COLO668 (cell line): Measurements from ENCODE around the gene GPC6.

Experiments
- DNase-seq: peaks from one replicate; lab custom pipeline; 2025; ENCODE audit not compliant: unreplicated experiment; lab: John Stamatoyannopoulos, UW

Gene GPC6

GRCh38 chr13:93558637-93559036, 332.0 kb downstream of the GPC6 start:
- DNase-seq: no peak

GRCh38 chr13:93559718-93560117, 333.1 kb downstream of the GPC6 start:
- peak; percentile 71 for DNase-seq

DNA sequence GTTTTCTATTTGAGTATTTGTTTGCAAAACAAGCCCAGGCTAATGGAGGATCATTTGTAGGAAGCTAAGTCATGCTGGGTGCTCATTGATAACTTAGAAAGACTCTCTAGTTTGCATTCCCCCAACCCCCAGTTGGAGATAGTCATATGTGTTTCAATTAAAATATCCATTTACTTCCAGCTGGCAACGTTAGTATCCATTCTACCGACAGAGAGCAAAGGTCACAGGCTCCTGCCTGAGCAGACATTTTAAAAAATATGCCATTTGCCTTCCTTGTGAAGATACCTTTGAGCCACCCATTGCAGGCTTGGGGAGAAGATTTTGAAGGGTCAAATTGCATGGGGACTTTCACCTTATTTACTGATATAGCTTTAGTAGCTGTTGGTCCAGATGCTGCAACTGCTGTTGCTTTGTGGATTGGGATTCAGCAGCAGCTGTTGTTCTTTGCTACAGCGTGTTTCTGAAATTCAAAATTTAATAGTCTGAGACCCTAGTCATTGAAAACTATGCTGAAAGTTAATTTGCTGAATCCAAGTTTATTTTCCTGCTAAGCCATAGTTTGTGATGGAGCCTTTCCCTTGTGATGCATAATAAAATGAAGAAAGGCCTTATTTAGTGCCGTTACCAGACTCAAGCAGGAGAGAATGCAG, 335.1 kb downstream of the GPC6 start:
- peak; percentile 37 for DNase-seq

GRCh38 chr13:93562676-93563075, 336.1 kb downstream of the GPC6 start:
- no peak for DNase-seq

- DNase-seq: no peak
Observed at GRCh38 chr13:93577105-93577504, 350.5 kb downstream of the GPC6 start.

GRCh38 chr13:93589788-93590187, 363.2 kb downstream of the GPC6 start:
- DNase-seq: no peak

DNA sequence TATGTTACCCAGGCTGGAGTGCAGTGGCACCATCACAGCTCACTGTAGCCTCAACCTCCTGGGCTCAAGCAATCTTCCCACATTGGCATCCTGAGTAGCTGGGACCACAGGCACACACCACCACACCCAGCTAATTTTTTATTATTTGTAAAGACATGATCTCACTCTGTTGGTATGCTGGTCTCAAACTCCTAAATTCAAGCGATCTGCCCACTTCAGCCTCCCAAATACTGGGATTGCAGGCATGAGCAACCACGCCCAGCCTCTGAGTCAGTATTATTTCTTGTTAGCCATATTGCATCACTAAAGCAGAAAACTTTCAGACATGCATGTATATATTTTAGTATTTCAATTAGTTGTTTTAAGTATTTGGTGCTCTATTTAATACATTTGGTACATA, 376.4 kb downstream of the GPC6 start:
- DNase-seq: no peak

- DNase-seq: no peak
Observed at GRCh38 chr13:93614776-93615175, 388.2 kb downstream of the GPC6 start.

DNA sequence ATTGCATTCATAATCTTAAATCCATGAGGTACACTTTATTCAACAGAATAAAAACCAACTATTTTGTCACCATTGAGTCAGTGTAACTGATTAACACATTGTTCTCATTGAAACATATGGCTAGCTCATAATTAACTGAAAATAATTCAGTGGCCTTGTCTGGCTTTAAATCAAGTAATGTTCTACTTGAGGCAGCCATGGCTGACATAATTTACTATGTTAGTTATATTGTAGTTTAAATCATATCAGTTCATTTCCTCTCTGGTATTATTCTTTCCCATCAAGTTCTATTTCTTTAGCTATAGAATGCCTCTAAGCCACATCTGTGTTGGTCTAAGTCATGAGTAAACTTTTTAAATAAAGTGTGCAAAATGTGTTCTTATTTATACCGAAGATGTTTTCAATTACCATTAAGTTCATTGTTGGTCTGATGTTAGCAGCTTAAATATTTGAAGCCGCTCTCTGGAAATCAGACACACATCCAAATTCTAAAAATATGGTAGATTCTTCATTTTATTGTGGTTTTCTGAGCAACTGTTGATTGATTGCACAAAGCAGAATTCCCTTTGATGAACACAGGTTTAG, 393.7 kb downstream of the GPC6 start:
- DNase-seq: no peak

GRCh38 chr13:93621051-93621450, 394.4 kb downstream of the GPC6 start:
- no peak for DNase-seq

- DNase-seq: no peak
Observed at GRCh38 chr13:93621966-93622365, 395.4 kb downstream of the GPC6 start.

DNA sequence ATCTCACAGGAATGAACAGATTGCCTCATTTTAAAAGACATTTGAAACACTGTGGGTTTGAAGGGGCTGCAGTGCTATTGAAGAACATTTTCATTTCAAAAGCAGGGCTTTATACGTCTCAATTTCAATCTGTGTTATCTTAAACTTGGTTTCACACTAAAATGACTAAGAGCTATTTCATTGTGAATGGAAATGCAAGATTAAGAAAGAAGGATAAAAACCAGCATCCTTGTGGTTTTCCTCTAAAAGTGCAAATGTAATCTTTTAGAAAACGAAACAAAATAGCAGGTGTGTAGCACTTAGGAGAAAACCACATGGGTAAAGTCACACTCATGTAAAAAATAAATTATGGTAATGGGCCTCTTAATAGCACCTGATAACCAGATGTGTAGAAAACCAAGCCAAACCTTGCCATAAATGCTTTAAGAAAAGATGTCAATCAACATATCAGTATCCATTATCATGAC, 397.7 kb downstream of the GPC6 start:
- DNase-seq: no peak

DNA sequence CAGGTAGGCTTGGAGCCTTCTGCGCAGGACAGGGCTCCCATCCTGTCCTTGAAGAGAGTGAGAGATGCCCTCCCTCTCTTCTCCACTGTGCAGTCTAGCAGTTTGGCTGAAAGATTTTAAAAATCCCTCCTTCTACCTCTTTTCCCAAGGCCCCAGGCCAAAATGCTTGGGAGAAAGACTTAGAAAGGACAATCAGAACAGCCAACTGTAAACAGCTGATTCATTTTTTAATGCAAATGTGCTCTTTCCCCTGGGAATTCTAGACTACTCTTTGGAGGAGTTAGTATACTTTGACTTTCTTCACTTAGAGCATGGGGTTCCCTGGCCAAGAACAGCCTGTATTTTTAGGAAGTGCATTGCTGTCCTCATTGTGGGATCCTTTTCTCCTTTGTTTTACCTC, 398.9 kb downstream of the GPC6 start:
- no peak for DNase-seq

DNA sequence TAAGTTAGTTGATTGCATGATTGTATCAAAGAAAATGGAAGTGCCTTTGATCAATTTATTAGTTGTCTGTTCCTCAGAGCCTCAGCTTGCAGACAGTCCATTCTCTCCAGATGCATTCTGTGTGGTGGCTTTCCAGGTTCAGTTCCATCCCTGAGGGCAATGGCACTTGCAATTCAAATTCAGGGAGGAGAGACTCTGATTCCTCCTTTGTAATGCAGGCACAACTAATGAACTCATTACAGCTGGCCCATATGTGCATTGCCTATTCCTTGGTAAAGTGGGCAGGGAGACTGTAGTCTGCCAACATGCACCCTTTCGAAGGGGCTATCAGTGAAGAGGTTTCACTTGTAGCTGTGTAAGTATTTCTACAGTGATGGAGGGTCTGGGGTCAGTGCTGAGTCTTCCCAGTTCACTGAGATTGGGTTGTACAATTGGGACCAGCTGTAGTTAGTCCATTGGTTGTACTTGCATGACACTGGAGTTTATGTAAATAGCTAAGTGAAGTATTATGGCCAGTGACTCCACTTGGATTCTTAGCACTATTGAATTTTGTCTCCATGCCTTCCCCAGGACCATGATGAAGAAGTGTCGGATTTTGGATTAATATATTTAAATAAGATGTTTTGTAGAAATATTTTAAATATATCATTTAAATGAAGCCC, 401.7 kb downstream of the GPC6 start:
- no peak for DNase-seq

DNA sequence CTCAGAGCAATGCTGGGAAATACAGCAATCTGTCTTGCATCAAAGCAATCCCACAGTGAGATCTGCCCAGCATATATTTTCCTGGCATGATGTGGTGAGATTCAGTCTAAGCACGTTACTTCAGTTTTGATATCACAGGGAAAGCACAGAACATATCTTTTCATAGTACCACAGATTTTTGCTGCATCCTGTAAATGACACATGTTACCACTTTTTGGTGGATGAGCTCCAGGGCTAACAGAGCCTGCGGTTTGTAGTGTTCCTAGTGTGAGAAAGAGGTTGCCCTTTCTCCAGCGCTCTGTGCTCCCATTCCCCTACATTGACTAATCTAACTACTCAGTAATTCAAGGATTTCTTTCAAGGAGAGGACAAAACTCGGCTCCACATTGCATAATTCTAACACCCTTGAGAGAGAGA, 409.0 kb downstream of the GPC6 start:
- DNase-seq: no peak

- no peak for DNase-seq
Observed at GRCh38 chr13:93637852-93638251, 411.2 kb downstream of the GPC6 start.

DNA sequence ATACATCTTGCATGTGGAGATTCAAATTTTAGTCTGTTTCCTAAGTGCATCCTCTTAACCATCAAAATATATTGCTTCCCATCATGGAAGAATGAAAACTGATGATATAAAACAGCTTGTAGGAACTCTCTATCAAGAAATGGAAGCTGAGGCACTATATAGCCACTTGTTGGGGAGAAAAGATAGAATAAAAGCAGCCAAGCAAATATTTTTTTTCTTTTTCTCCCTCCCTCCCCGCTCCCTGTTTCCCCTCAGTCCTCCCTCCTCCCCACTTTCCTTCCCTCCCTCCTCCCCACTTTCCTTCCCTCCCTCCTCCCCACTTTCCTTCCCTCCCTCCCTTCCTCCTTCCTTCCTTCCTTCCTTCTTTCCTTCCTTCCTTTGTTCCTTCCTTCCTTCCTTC, 413.8 kb downstream of the GPC6 start:
- no peak for DNase-seq

DNA sequence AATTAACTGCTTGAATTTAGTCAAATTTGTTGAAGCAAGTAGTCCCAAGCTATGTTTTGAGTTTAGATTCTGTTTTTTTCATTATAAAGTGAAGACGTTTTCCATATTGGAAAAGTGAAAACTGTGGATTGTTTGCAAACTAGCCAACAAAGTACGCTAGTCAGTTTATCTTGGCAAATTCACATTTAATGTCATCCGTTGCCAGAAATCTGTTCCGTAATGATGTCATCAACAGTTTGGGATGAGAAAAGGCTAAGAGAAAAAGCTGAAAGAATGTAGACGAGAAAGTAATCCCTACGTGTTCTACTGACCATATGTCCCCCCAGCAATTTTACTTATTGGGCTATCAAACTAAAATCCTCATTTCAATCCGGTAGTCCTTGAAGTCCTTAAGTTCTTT, 419.6 kb downstream of the GPC6 start:
- no peak for DNase-seq

GRCh38 chr13:93649496-93649895, 422.9 kb downstream of the GPC6 start:
- no peak for DNase-seq

DNA sequence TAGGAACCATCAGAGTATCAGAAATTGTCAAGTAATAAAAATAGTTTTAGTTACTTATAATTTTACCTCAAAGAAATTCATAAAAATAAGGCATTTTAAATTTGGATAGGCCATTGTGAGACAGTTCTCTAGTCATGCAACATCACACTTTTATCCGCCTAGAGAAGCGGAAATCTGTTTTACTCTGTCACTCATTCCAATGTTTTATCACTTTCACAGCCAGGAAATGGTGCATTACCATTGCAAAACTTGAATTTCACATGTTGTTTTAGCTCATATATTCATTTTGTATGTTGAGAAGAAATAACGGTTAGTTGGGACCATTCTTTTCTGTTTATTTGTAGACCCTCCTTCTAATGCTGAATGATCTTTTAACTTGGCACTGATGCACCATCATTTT, 427.2 kb downstream of the GPC6 start:
- no peak for DNase-seq

DNA sequence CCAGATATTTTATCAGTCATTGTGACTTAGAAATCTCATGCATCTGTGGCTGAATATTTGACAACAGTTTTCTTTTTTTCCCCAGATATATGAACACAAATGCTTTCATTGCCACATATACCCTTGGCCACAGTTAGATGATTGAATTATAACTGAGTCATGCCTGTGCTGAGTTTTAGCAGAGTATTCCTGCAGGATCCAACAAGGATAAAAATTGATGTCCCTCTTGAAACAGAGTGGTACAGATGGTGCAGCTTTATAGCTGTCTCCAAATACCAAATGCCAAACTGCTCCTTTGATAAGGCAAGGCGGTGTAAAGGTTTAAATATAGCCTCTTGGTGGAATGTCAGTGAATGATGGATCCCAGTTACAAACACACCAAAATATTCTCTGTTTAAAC, 428.5 kb downstream of the GPC6 start:
- DNase-seq: no peak

- DNase-seq: no peak
Observed at GRCh38 chr13:93660391-93661063, 433.9 kb downstream of the GPC6 start.
